Adrenal gland (tissue), 12 donors: Measurements from ENCODE around the gene DPP10. TPM values are rescaled to one million over a fixed set of nuclear protein-coding genes. Genes with fewer than 3 reads are reported as not detected.

Source experiments
- DNase-seq, 7 donors: peaks; one replicate each; pipeline ENCODE4 v3.0.0-alpha.2; 2019 to 2020
- H3K27ac ChIP-seq, 5 donors: fragments of 200-600 bp; sonication (generic) in 4 of 5; 1 replicate in 3 of 5; 2 replicates in 2 of 5; pipeline versions ENCODE4 v1.5.1 to v1.8.0; 2016 to 2020; ENCODE audit warnings: mild to moderate bottlenecking in 1 of 5
- H3K27me3 ChIP-seq: fragments of 200-600 bp; 2 replicates; pipeline ENCODE4 v1.8.0; 2021
- H3K36me3 ChIP-seq, 2 donors: fragments of 200-600 bp; replicated peaks in 1 of 2; 1 replicate in 1 of 2; 2 replicates in 1 of 2; pipeline versions ENCODE4 v1.5.1 to v1.8.0; 2018 to 2022
- H3K4me1 ChIP-seq, 2 donors: fragments of 200-600 bp; replicated peaks in 1 of 2; 1 replicate in 1 of 2; 2 replicates in 1 of 2; pipeline versions ENCODE4 v1.5.1 to v1.8.0; 2018 to 2021
- H3K4me3 ChIP-seq, 4 donors: fragments of 200-600 bp; sonication (generic) in 3 of 4; one replicate each; pipeline ENCODE4 v1.5.1; 2016 to 2018
- H3K9me3 ChIP-seq, 3 donors: fragments of 200-600 bp; sonication (generic) in 1 of 3; replicated peaks in 1 of 3; 1 replicate in 2 of 3; 2 replicates in 1 of 3; pipeline versions ENCODE4 v1.5.1 to v1.8.0; 2016 to 2021
- POLR2A ChIP-seq, 2 donors: fragments of 450-650 bp; IDR thresholded peaks; one replicate each; pipeline ENCODE4 v1.6.1; 2017; ENCODE audit warnings: antibody characterized with exemption in 2 of 2, mild to moderate bottlenecking in 2 of 2, moderate library complexity in 1 of 2
- WGBS, 4 donors: extraction: QIAGEN DNeasy Blood & Tissue Kit in 2 of 4; methylation state at CpG; one replicate each; pipeline versions ENCODE4 v1.1.5 to v1.1.7; 2013 to 2017; 5-methylcytosine and 5-hydroxymethylcytosine counted together
- intact Hi-C, 2 donors: fragments of 100-400 bp; cut with DNase I; formaldehyde crosslinking; loops; one replicate each; pipeline versions ENCODE4 v1.14.1 to v1.15.0; 2022 to 2023
- polyA plus RNA-seq, 3 donors: library from polyadenylated mRNA; stranded (reverse); fragments of 200-250 nt in 2 of 3; fragments of 350-450 nt in 1 of 3; fragmentation: Illumina TruSeq in 1 of 3; extraction: RNeasy Lipid Tissue Mini Kit (QIAGEN cat#74804) in 1 of 3; gene quantifications; one replicate each; pipeline ENCODE4 v1.2.3, GENCODE V29; 2013 to 2014
- total RNA-seq, 9 donors: library from RNA; depleted of rRNA in 4 of 9; stranded (reverse); fragments of >200 nt in 4 of 9; fragments of 120-200 nt in 1 of 9; fragmentation: NEBNext Ultra II Directional in 1 of 9; extraction: Animal tissue kit (Norgen Biotek cat#: 25700) in 1 of 9; gene quantifications; one replicate each; pipeline versions ENCODE4 v1.1.0 to v1.2.4, GENCODE V29; 2013 to 2023
- TF ChIP-seq, protein P1 (sequence below), 6 experiments: fragments of 450-650 bp in 4 of 6; fragments of 200-600 bp in 2 of 6; sonication (generic) in 1 of 6; IDR thresholded peaks; 1 replicate in 5 of 6; 2 replicates in 1 of 6; pipeline versions ENCODE4 v1.5.1 to v1.8.0; 2016 to 2021; ENCODE audit warnings: antibody characterized with exemption in 6 of 6, mild to moderate bottlenecking in 2 of 6, moderate library complexity in 1 of 6
- donor health status: healthy with polysubstance abuse.
- donor health status: Bipolar disorder and iron deficiency.
- donor health status: DM: yes; HTN: yes; CAD: no.
- donor health status: DM: no; HTN: no; CAD: no.
- donor health status: DM: no; HTN: no; CAD: no.
- donor health status: DM: yes; HTN: yes; CAD: no.

DPP10 gene
- total and polyA plus RNA-seq, 12 donors: 5.2 to 257 (median 32.0) TPM

DNA sequence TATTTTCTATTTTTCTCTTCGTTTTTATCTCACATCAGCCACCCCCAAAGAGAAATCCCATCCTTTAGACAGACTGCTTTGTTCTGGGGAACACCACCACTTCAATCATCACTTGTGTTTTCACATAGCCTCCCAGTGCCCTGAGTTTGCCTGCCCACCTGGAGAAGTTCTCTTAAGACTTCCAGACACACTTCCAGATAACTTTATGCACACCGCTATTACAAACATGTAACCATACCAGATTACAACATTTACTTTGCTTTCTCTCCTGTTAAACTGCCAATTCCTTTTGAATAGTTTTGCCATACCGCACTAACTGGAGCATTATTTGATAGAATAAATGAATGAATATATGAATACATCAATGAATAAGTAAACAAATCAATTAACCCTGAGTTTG, 1353.6 kb downstream of the DPP10 start:
- no peaks in the 10 kb centered on the region for H3K27me3 ChIP-seq
- TF ChIP-seq, protein P1, sequence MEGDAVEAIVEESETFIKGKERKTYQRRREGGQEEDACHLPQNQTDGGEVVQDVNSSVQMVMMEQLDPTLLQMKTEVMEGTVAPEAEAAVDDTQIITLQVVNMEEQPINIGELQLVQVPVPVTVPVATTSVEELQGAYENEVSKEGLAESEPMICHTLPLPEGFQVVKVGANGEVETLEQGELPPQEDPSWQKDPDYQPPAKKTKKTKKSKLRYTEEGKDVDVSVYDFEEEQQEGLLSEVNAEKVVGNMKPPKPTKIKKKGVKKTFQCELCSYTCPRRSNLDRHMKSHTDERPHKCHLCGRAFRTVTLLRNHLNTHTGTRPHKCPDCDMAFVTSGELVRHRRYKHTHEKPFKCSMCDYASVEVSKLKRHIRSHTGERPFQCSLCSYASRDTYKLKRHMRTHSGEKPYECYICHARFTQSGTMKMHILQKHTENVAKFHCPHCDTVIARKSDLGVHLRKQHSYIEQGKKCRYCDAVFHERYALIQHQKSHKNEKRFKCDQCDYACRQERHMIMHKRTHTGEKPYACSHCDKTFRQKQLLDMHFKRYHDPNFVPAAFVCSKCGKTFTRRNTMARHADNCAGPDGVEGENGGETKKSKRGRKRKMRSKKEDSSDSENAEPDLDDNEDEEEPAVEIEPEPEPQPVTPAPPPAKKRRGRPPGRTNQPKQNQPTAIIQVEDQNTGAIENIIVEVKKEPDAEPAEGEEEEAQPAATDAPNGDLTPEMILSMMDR (IDR thresholded peaks at IDR 0.05): no peak
- no peak for TF ChIP-seq POLR2A (IDR thresholded peaks at IDR 0.05)
- H3K36me3 ChIP-seq: no peaks in the 10 kb centered on the region
- H3K27ac ChIP-seq: no peak overlapping the region
- H3K9me3 ChIP-seq: peaks cover 0 to 5% (median 0%) of the 10 kb centered on the region in 3 donors
- intact Hi-C loops: no loop called here
- DNase-seq: no peak
- peaks cover 0 to 12% of the 10 kb centered on the region in 2 donors for H3K4me1 ChIP-seq
- H3K4me3 ChIP-seq: no peak overlapping the region
- WGBS, 4 donors: 82 to 87% (median 86%) methylated on average over 3 of the region's 3 CpGs

DNA sequence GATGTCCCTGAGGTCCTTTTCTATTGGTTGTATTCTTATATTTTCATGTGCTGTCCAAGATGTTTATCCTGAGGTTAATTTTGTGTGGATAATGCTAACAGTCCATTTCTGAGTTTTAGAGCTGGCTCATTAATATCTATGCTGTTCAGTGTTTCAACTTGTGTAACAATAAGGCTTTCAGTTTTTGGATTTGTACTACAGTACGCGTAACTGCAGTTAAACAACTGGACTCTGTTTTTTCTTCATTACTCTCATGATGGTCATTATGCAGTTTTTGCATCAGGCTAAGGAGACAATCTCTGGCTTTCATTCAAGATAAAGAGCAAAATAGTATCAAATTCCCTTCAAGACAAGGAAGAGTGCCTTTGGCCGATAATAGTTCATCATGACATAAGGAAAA, 1364.8 kb downstream of the DPP10 start:
- no peak for DNase-seq
- H3K4me3 ChIP-seq: no peak overlapping the region
- no peaks in the 10 kb centered on the region for H3K9me3 ChIP-seq
- 64 to 77% (median 76%) methylated on average over 3 of the region's 3 CpGs for WGBS, 4 donors
- intact Hi-C loops: no loop called here
- H3K36me3 ChIP-seq: no peaks in the 10 kb centered on the region
- H3K27me3 ChIP-seq: no peaks in the 10 kb centered on the region
- H3K27ac ChIP-seq: no peak overlapping the region
- no peaks in the 10 kb centered on the region for H3K4me1 ChIP-seq
- TF ChIP-seq, protein P1 (IDR thresholded peaks at IDR 0.05): no peak
- no peak for TF ChIP-seq POLR2A (IDR thresholded peaks at IDR 0.05)

DNA sequence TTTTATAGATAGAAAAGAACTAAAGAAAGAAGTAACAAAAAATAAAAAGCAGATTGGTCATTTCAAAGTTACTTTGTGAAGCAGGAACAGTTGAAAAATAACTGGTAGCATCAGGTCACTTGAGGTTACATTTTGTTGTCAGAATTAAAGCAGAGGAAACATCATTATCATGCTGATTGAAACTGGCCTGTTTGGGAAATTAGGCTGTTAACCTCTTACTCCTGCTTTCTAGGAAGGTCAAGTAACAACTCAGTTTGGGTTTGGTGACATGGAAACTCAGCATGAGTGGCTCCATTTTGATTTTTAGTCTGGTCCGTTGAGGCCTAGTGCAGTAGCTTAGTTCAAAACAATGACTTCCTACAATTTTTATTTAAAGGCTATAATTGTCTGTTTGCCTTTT, 1383.5 kb downstream of the DPP10 start:
- intact Hi-C loops: no loop called here
- H3K36me3 ChIP-seq: no peaks in the 10 kb centered on the region
- H3K4me1 ChIP-seq: no peaks in the 10 kb centered on the region
- no peaks in the 10 kb centered on the region for H3K27me3 ChIP-seq
- peaks cover 0 to 7% (median 0%) of the 10 kb centered on the region in 3 donors for H3K9me3 ChIP-seq
- no peak overlapping the region for H3K4me3 ChIP-seq
- no peak for TF ChIP-seq POLR2A (IDR thresholded peaks at IDR 0.05)
- TF ChIP-seq, protein P1 (IDR thresholded peaks at IDR 0.05): no peak
- no peak overlapping the region for H3K27ac ChIP-seq
- 79 to 98% (median 86%) methylated on average over 1 of the region's 1 CpG for WGBS, 4 donors
- no peak for DNase-seq

DNA sequence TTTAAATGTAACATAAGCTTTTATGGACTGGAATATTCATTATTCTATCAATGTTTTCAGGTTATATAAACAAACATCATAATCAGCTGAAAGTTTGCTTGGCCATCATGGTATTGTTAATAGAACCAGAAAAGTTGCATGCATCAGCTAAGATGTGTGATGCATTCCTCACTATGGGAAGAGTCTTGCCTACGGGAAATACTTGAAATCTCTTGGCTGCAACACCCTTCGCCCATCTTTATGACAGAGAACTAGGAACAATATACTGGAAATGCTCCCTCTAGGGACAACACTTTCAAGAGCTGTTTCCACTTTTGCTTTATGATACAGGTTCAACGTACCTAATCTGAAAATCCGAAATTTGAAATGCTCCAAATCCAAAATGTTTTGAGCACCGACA, 1390.8 kb downstream of the DPP10 start:
- 86 to 88% (median 87%) methylated on average over 5 of the region's 5 CpGs for WGBS, 4 donors
- no peaks in the 10 kb centered on the region for H3K9me3 ChIP-seq
- H3K4me1 ChIP-seq: no peaks in the 10 kb centered on the region

More for the DNA sequence above, 1390.8 kb downstream of the DPP10 start:
- TF ChIP-seq POLR2A (IDR thresholded peaks at IDR 0.05): no peak
- TF ChIP-seq, protein P1 (IDR thresholded peaks at IDR 0.05): no peak
- Histone ChIP-seq H3K36me3 (no peaks in the 10 kb centered on the region), H3K27me3 (no peaks in the 10 kb centered on the region), H3K4me3 (no peak overlapping the region), H3K27ac (no peak overlapping the region)
- no peak for DNase-seq
- intact Hi-C loops: no loop called here
